GM12801 (cell line): ENCODE data around the gene MTFR1L.

Experiments
- TF ChIP-seq, protein P1 (sequence below): IDR thresholded peaks from one replicate; pipeline ENCODE4 v1.5.1; 2011; ENCODE audit warnings: control low read depth; ENCODE audit not compliant: insufficient read length; ENCODE audit errors: extremely low read depth

Gene MTFR1L

DNA sequence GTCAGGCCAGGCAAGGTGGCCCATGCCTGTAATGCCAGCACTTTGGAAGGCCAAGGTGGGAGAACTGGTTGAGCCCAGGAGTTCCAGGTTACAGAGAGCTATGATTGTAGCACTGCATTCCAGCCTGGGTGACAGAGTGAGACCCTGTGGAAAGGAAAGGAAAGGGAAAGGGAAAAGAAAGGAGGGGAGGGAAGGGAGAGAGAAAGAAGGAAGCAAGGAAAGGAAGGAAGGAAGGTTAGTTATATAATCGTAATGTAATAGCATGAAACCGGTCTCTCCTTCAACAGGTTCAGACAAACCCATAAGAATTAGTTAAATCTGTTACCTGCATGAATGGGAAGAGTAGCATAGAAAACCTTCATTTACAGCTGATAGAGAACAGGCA lies 56.9 kb downstream of the MTFR1L start:
- TF ChIP-seq, protein P1, sequence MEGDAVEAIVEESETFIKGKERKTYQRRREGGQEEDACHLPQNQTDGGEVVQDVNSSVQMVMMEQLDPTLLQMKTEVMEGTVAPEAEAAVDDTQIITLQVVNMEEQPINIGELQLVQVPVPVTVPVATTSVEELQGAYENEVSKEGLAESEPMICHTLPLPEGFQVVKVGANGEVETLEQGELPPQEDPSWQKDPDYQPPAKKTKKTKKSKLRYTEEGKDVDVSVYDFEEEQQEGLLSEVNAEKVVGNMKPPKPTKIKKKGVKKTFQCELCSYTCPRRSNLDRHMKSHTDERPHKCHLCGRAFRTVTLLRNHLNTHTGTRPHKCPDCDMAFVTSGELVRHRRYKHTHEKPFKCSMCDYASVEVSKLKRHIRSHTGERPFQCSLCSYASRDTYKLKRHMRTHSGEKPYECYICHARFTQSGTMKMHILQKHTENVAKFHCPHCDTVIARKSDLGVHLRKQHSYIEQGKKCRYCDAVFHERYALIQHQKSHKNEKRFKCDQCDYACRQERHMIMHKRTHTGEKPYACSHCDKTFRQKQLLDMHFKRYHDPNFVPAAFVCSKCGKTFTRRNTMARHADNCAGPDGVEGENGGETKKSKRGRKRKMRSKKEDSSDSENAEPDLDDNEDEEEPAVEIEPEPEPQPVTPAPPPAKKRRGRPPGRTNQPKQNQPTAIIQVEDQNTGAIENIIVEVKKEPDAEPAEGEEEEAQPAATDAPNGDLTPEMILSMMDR: no peak

DNA sequence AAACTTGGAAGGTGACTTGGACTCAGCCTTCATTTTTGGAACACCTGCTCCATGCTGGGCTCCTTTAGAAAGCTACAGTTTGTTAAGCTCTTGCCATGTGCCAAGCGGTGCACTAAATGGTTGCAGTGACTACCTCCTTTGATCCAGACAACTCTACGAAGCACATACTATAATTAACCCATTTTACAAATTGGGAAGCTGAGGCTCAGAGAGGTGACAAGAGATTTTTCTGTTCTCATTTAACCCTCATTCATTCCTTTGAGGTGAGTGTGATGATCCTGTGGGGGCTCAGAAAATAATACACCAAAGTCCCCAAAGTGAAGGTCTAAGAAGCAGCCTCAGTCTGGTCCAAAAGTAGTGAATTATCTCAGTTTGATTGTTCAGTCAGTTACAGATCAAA lies 57.4 kb downstream of the MTFR1L start:
- TF ChIP-seq, protein P1: no peak

DNA sequence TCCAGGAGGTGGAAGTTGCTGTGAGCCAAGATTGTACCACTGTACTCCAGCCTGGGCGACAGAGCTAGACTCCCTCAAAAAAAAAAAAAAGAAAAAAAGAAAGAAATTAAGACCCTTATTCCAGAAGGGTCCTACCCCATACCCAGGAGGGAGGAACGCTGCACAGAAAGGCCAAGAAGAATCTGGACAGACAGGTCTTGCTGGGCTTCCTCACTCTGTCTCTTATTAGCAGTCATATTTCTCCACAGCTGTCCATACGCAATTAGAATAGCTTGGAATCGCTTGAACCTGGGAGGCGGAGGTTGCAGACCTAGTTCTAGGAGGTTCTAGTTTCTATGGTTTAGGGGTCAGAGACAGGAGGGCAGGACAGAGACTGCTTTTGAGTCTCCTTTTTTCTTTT lies 58.9 kb downstream of the MTFR1L start:
- TF ChIP-seq, protein P1: no peak

DNA sequence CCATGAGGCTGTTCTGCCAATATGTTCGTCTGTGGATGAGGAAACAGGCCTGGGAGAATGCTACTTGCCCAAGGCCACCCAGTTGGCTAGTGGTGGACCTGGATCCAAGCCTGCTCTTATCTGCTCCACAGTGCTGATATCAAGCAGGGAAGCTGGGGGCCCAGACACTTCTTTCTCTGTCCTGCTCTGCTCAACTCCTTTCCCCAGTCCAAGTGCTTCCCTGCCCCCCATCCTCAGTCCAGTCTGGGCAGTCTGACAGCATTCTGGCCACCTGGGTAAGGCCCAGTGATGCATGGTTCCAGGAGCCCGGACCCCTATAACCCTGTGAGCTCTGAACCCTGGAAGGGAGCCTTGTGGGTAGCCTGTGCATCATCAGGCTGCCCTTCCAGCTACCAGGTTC lies 59.9 kb downstream of the MTFR1L start:
- TF ChIP-seq, protein P1: no peak

DNA sequence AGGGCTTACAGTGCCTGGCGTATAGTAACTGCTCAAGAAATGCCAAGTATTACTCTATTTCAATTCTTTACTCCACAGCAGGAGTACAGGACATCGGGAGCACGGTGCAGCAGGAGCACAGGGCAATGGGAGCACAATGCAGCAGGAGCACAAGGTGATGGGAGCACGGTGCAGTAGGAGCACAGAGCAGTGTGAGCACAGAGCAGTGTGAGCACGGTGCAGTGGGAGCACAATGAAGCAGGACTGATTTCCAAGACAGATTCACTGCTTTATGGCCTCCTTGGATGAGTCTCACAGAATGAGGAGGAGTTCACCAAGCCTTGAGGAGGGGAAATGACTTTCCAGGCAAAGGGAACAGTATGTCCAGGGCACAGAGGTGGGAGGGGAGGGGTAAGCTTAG lies 60.8 kb downstream of the MTFR1L start:
- TF ChIP-seq, protein P1: no peak

DNA sequence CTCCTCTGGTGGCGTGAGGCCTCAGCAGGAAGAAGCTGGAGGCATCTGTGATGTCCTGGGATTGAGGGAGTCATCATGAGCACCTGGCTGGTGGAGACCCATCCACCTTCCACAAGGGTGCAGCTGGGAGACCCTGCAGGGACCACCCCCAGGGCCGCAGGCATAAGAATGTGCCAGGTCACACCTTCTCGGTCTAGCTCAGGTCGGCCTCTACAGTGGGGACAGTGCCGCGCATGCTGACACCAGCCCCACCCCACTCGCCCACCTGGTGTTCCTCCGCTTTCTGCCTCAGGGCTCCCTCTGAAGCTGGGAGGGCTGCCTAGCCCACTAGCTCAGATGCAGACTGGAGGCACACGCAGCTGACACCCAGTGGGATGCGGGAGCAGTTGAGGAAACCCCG lies 61.5 kb downstream of the MTFR1L start:
- TF ChIP-seq, protein P1: no peak
